GM12878 (cell line): ENCODE data around the gene SUPT3H.

Experiments
- BHLHE40 ChIP-seq, 2 experiments: fragments of 450-650 bp in 1 of 2; IDR thresholded peaks; 2 replicates each; pipeline ENCODE4 v1.6.1; 2011 to 2017; ENCODE audit warnings: low read depth in 2 of 2, borderline replicate concordance in 1 of 2, improper control_type of control experiment in 1 of 2, low read length in 1 of 2, mild to moderate bottlenecking in 1 of 2
- CREM ChIP-seq: IDR thresholded peaks from 2 replicates; pipeline ENCODE4 v1.6.1; 2014; ENCODE audit warnings: antibody characterized with exemption, low read depth
- CTCF ChIP-seq, 3 experiments: IDR thresholded peaks in 2 of 3; conservative IDR thresholded peaks in 1 of 3; 2 replicates each; pipeline ENCODE4 v1.5.1; 2011; ENCODE audit warnings: low read depth in 3 of 3, low read length in 3 of 3, mild to moderate bottlenecking in 3 of 3, control low read depth in 2 of 3, moderate library complexity in 2 of 3, inconsistent platforms in 1 of 3, mixed read lengths in 1 of 3; ENCODE audit not compliant: control insufficient read depth in 2 of 3, insufficient read depth in 1 of 3; ENCODE audit errors: extremely low read depth in 1 of 3
- ELK1 ChIP-seq: IDR thresholded peaks from 2 replicates; pipeline ENCODE4 v1.6.1; 2012; ENCODE audit warnings: low read depth, low read length, improper control_type of control experiment
- HDAC2 ChIP-seq: fragments of 200-600 bp; sonication (generic); IDR thresholded peaks from 2 replicates; pipeline ENCODE4 v1.6.1; 2017
- NBN ChIP-seq: fragments of 450-650 bp; IDR thresholded peaks from 2 replicates; pipeline ENCODE4 v1.6.1; 2016
- RAD21 ChIP-seq: IDR thresholded peaks from 2 replicates; pipeline ENCODE4 v1.6.1; 2011; ENCODE audit warnings: mild to moderate bottlenecking, low read depth, low read length, moderate library complexity; ENCODE audit not compliant: insufficient read depth
- RB1 ChIP-seq: fragments of 450-650 bp; formaldehyde crosslinking; IDR thresholded peaks from 2 replicates; pipeline ENCODE4 v1.6.1; 2017; ENCODE audit warnings: mild to moderate bottlenecking, borderline replicate concordance
- STAT3 ChIP-seq: IDR thresholded peaks from 2 replicates; pipeline ENCODE4 v1.6.1; 2011; ENCODE audit warnings: low read depth, low read length, improper control_type of control experiment
- TF ChIP-seq, protein P1 (sequence below): IDR thresholded peaks from 2 replicates; pipeline ENCODE4 v1.6.1; 2011; ENCODE audit warnings: borderline replicate concordance, low read depth, mild to moderate bottlenecking, moderate library complexity, low read length; ENCODE audit not compliant: insufficient read depth, poor library complexity, severe bottlenecking
- TF ChIP-seq, protein P2 (sequence below): fragments of 450-650 bp; IDR thresholded peaks from 2 replicates; pipeline ENCODE4 v1.6.1; 2014; ENCODE audit warnings: mild to moderate bottlenecking

DNA sequence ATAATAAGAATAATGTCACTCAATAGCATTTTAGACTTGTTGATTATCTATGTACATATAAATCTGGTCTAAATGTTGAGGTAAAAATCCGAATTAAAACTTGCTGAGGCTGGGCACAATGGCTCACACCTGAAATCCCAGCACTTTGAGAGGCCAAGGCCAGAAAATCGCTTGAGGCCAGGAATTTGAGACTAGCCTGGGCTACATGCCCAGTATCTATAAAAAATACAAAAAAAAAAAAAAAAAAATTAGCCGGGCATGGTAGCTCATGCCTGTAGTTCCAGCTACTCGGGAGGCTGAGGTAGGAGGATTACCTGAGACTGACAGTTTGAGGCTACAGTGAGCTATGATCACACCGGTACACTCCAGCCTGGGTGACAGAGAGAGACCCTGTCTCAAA lies 34.2 kb upstream of the SUPT3H start:
- TF ChIP-seq BHLHE40 (IDR thresholded peaks at IDR 0.05; ENCODE audit: borderline replicate concordance in 1 of 2, low read depth in 2 of 2, low read length in 1 of 2) (no peak), RB1 (no peak), CTCF (IDR thresholded peaks at IDR 0.05 in 2 of 3, conservative IDR thresholded peaks at IDR 0.05 in 1 of 3; ENCODE audit: control insufficient read depth in 2 of 3, extremely low read depth in 1 of 3, insufficient read depth in 1 of 3, low read depth in 3 of 3, low read length in 3 of 3) (no peak), RAD21 (no peak), HDAC2 (no peak), ELK1 (no peak), CREM (no peak), STAT3 (no peak), NBN (no peak)
- TF ChIP-seq, protein P1, sequence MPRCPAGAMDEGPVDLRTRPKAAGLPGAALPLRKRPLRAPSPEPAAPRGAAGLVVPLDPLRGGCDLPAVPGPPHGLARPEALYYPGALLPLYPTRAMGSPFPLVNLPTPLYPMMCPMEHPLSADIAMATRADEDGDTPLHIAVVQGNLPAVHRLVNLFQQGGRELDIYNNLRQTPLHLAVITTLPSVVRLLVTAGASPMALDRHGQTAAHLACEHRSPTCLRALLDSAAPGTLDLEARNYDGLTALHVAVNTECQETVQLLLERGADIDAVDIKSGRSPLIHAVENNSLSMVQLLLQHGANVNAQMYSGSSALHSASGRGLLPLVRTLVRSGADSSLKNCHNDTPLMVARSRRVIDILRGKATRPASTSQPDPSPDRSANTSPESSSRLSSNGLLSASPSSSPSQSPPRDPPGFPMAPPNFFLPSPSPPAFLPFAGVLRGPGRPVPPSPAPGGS, result no peak
- TF ChIP-seq, protein P2, sequence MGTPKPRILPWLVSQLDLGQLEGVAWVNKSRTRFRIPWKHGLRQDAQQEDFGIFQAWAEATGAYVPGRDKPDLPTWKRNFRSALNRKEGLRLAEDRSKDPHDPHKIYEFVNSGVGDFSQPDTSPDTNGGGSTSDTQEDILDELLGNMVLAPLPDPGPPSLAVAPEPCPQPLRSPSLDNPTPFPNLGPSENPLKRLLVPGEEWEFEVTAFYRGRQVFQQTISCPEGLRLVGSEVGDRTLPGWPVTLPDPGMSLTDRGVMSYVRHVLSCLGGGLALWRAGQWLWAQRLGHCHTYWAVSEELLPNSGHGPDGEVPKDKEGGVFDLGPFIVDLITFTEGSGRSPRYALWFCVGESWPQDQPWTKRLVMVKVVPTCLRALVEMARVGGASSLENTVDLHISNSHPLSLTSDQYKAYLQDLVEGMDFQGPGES, result no peak
